Testis (tissue), 3 donors: ENCODE results near the gene INHBA. TPM values are rescaled to one million over a fixed set of nuclear protein-coding genes. Genes with fewer than 3 reads are reported as not detected.

Experiments used
- DNase-seq: peaks from one replicate; pipeline ENCODE4 v3.0.0-alpha.2; 2019
- H3K27ac ChIP-seq, 2 donors: fragments of 200-600 bp; sonication (generic); one replicate each; pipeline ENCODE4 v1.5.1; 2019
- H3K27me3 ChIP-seq: fragments of 200-600 bp; sonication (generic); one replicate; pipeline ENCODE4 v1.5.1; 2019
- H3K36me3 ChIP-seq: fragments of 200-600 bp; sonication (generic); one replicate; pipeline ENCODE4 v1.5.1; 2017; ENCODE audit warnings: low read depth; ENCODE audit errors: missing control alignments
- H3K4me1 ChIP-seq: fragments of 200-600 bp; sonication (generic); one replicate; pipeline ENCODE4 v1.5.1; 2019
- H3K4me3 ChIP-seq, 2 donors: fragments of 200-600 bp; sonication (generic); one replicate each; pipeline ENCODE4 v1.5.1; 2017 to 2019
- H3K9me3 ChIP-seq: fragments of 200-600 bp; sonication (generic); one replicate; pipeline ENCODE4 v1.5.1; 2017
- CTCF ChIP-seq, 3 experiments: fragments of 450-650 bp in 2 of 3; fragments of 200-600 bp in 1 of 3; sonication (generic) in 1 of 3; IDR thresholded peaks; one replicate each; pipeline ENCODE4 v1.5.1; 2016 to 2019; ENCODE audit warnings: antibody characterized with exemption in 3 of 3, mild to moderate bottlenecking in 2 of 3, moderate library complexity in 1 of 3
- POLR2A ChIP-seq: fragments of 450-650 bp; IDR thresholded peaks from one replicate; pipeline ENCODE4 v1.6.1; 2017; ENCODE audit warnings: antibody characterized with exemption, mild to moderate bottlenecking, moderate library complexity
- WGBS, 2 donors: methylation state at CpG; one replicate each; pipeline ENCODE4 v1.1.5; 2018; 5-methylcytosine and 5-hydroxymethylcytosine counted together
- intact Hi-C: fragments of 100-400 bp; cut with DNase I; formaldehyde crosslinking; loops from one replicate; pipeline ENCODE4 v1.15.1; 2023; ENCODE audit warnings: low total_unique reads
- polyA plus RNA-seq: library from polyadenylated mRNA; stranded (reverse); fragments of 350-450 nt; fragmentation: Illumina TruSeq; extraction: RNeasy Lipid Tissue Mini Kit (QIAGEN cat#74804); gene quantifications from one replicate; pipeline ENCODE4 v1.2.3, GENCODE V29; 2014; ENCODE audit warnings: low read depth, low replicate concordance; ENCODE audit not compliant: insufficient read depth
- total RNA-seq, 2 donors: library from RNA; depleted of rRNA; stranded (reverse); fragments of >200 nt; gene quantifications; one replicate each; pipeline ENCODE4 v1.2.3, GENCODE V29; 2016

Gene INHBA
- total and polyA plus RNA-seq, 3 donors from 2014 or later: 2.5 to 8.0 (median 5.7) TPM

DNA sequence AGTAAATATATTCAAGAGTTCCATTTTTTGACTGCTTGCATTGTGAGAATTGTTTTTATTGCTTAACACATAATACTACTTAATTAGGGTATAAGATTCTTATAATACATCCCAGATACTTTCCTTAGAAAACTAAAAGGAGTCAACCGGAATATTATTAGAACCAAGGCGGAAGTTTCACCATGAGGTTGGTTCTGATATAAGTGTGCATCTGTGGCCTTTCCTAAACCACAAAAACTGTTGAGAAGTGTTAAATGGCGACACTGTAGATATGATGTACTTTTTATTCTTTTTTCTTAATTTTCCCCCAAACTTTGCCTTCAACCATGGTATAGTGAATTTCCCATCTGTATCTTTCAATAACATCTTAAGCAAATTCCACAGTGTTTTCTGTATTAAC lies 32.3 kb upstream of the INHBA start:
- Histone ChIP-seq H3K9me3 (no peaks in the 10 kb centered on the region), H3K27ac (no peak overlapping the region), H3K27me3 (no peaks in the 10 kb centered on the region), H3K4me3 (no peak overlapping the region), H3K4me1 (no peaks in the 10 kb centered on the region), H3K36me3 (no peaks in the 10 kb centered on the region)
- TF ChIP-seq CTCF (IDR thresholded peaks at IDR 0.05) (no peak), POLR2A (no peak)
- intact Hi-C loops: no loop called here
- no peak for DNase-seq
- WGBS, 2 donors: 89 to 90% methylated on average over 3 of the region's 3 CpGs

DNA sequence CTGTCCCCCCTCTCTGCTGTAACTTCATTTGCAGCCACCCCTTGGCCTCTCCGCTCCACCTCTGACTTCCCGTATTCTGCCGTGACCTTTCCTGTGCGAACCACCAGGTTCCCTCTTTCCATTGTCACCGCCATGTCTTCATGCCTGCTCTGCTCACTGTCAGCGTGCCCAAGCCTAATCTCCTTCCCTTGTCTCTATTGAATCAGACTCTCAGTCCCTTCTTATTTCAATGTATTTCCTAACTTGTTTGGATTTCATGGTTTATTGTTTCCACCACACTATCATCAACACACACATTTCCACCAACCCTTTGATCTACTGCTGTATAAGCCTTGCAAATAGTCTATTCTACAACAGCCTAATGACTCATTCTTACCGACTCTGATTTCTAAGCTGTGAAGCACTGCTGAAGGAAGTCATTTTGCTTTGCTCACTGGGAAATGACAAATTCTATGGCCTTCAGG lies 30.0 kb upstream of the INHBA start:
- WGBS, 2 donors: 70 to 73% methylated on average over 7 of the region's 7 CpGs
- TF ChIP-seq CTCF (IDR thresholded peaks at IDR 0.05) (no peak), POLR2A (no peak)

DNA sequence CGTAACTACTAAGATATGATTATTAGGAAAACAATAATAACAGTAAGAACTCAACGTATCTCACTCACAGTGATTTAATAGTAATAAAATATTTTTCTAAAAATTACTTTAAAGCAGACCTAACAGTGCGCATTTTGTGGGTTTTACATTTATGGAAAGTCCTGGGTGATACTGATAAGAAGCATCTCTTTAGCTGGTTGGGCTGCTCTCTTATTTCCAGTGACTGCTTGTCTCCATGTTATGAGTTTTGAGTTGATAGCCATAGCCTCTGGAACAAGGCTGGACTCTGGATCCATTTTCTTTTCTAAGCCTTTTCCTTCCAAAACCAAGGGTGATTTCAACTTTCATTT lies 29.5 kb upstream of the INHBA start:
- TF ChIP-seq POLR2A (no peak), CTCF (IDR thresholded peaks at IDR 0.05) (no peak)
- no peaks in the 10 kb centered on the region for H3K9me3 ChIP-seq
- H3K4me3 ChIP-seq: no peak overlapping the region
- no peaks in the 10 kb centered on the region for H3K36me3 ChIP-seq
- no peak overlapping the region for H3K27ac ChIP-seq
- WGBS, 2 donors: 51 to 61% methylated on average over 3 of the region's 3 CpGs
- no peak for DNase-seq
- H3K27me3 ChIP-seq: no peaks in the 10 kb centered on the region
- intact Hi-C loops: no loop called here
- no peaks in the 10 kb centered on the region for H3K4me1 ChIP-seq

More for the DNA sequence above, 30.0 kb upstream of the INHBA start:
- no peaks in the 10 kb centered on the region for H3K36me3 ChIP-seq
- no peaks in the 10 kb centered on the region for H3K4me1 ChIP-seq
- H3K9me3 ChIP-seq: no peaks in the 10 kb centered on the region
- H3K27ac ChIP-seq: no peak overlapping the region
- no peaks in the 10 kb centered on the region for H3K27me3 ChIP-seq
- no peak for DNase-seq
- intact Hi-C loops: no loop called here
- H3K4me3 ChIP-seq: no peak overlapping the region

DNA sequence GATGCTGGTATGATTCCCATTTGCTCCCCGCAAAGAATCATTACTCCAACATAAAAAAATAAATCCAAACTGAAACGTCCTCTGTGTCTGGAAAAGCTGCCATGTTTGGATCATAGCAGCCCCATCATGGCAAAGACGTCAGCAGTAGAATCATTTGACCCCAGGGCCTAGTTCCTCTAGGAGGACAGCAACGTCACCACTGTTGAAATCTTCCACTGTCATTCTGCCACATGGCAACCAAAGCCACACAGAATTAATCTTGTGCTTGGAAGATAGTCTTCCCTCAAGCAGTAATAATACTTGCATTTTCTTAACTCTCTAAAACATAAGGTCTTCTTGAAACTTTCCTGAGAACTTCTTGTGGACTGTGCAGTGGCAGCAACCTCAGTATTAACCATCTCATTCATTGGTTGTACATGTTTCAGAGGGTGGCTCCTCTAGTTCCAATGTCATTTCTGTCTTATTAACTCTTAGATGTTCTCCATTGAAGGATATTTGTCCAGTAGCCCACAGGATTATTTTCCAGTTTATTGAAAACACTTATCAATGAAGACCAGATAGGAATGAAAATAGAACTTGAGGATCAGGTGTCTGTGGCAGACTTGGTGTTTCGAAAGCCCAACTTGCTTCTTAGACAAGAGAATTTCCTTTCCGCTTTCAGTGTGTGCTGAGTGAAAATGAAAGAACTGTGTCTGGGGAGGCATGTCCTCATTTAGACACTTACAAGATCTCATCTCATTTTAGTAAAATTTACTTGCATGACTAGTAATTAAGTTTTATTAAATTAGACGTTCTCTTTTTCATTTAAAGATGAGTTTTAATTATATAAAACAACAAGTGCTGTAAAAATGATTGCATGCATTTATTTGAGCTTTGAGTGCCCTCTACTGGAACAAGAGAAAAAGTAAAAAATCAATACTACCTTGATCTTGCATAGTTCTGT lies 28.9 kb upstream of the INHBA start:
- intact Hi-C loops: no loop called here
- DNase-seq: no peak
- Histone ChIP-seq H3K36me3 (no peaks in the 10 kb centered on the region), H3K27ac (no peak overlapping the region), H3K27me3 (no peaks in the 10 kb centered on the region), H3K9me3 (no peaks in the 10 kb centered on the region), H3K4me3 (no peak overlapping the region), H3K4me1 (no peaks in the 10 kb centered on the region)
- 75 to 76% methylated on average over 7 of the region's 7 CpGs for WGBS, 2 donors
- TF ChIP-seq POLR2A (no peak), CTCF (IDR thresholded peaks at IDR 0.05) (peak in 1 of 3 experiments; percentile 38)
